IMR-90 (cell line): ENCODE data around the gene VAV1. TPM values are rescaled to one million over a fixed set of nuclear protein-coding genes. Genes with fewer than 3 reads are reported as not detected.

ENCODE experiments used
- ELK1 ChIP-seq: fragments of 150-350 bp; IDR thresholded peaks from 2 replicates; pipeline ENCODE4 v1.6.1; 2016; ENCODE audit warnings: low read depth, mild to moderate bottlenecking, low read length, moderate library complexity, borderline replicate concordance
- polyA plus RNA-seq, 3 experiments: library from polyadenylated mRNA; depleted of rRNA; stranded (reverse); fragments of >200 nt; gene quantifications; 2 replicates each; pipeline ENCODE4 v1.2.3, GENCODE V29; 2012; ENCODE audit warnings: low replicate concordance in 1 of 3
- total RNA-seq: library from RNA; depleted of rRNA; stranded (reverse); fragments of >200 nt; gene quantifications from 2 replicates; pipeline ENCODE4 v1.2.3, GENCODE V29; 2012

Gene VAV1
- total and polyA plus RNA-seq, 2 of the 4 experiments (the other 2 are of a cell fraction): not detected

- TF ChIP-seq ELK1: no peak
Observed at GRCh38 chr19:6735181-6735911, 37.2 kb upstream of the VAV1 start (continued).
